NCI-H1092 treated with DMSO at 0.1 percent for 48 hours (cell line): ENCODE data around the gene BACH2.
"Not testable (repeated sequence)": the region's sequence is repeated elsewhere in the genome, so short reads cannot be mapped to it uniquely, and the experiment has no call there.

Experiments
- DNase-seq: peaks from one replicate; lab custom pipeline; 2025; lab: John Stamatoyannopoulos, UW

The BACH2 gene

DNA sequence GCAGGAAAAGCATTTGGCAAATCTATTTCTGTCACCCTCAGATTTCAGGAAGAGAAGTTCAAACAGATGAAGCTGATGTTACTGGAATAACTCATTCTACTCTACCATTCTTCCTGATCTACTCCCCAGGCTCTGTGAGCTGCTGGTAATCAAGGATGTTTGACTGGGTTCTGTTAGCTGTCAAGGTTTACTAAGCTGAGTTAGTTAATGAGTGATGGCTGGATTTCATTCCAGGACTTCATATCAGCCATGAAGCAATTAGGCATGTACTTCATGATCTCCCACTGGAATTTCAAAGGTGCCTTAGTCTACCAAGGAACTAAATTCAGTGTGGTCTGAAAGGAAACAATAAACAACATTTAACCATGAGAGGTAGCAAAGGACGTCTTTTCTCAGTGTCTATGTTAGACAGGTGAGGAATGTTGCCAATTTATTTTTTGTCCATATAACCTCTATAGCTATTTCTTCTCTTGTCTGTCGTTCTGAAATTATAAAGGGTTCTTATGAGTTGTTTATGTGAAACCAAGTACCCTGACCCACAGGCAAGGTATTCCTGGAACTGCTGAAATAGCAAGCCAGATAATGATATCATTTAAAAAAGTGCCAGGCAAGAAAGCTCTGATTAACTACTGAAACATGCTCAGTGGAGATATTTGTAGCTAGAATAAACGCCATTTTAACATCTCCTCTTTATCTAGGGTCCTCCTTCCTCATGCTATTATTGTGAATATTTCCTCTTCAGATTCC lies 112.9 kb downstream of the BACH2 start:
- no peak for DNase-seq

DNA sequence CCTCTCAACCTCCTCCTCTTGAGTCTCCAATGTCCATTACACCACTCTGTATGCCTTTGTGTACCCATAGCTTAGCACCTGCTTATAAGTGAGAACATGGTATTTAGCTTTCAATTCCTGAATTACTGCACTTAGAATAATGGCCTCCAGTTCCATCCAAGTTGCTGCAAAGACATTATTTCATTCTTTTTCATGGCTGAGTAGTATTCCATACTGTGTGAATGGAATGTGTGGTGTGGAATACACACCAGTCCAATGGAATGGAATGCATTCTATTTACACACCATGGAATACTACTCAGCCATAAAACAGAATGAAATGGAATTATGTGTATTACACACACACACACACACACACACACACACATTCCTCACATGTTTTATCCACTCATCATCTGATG lies 116.1 kb downstream of the BACH2 start:
- no peak for DNase-seq

DNA sequence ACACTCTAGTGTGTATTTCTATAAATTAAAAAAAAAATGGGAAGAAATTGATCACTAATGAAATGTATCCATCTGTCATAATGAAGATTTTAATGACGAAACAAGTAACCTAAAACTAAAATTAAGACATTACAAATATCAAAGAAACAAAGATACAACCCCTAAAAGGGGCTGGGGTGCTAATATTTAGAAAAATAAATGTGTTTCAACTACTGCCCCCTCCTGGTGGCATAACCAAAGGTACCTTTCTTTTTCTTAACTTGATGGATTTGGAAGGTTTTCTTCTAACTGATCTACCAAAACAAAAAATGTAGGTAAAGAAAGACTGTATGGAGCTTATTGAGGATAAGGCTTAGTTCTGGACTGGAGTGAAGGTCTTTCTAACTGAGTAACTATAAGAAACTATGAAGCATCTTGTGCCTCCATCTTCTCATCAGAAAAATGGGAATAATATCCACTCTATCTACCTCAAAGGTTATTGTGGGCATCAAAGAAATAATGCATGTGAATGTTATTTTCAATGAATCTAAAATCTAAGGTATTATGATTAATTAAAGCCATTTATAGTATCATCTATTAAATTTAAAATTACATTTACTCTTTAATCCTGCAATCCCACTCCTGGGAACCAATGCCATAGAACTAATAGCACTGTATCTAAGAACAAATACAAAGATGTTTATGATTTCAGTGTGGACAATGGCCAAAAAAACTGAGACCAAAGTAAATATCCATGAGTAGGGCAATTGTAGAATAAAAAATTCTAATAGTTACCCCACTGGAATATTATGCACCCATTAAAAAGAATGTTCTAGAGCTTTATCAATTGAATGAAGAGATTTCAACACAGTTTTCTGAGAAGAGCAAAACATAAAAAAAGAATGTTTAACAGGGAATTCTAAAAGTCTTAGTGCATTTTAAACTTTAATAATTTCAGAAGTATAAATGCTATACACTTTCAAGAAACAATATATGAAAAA lies 117.2 kb downstream of the BACH2 start:
- no peak for DNase-seq

DNA sequence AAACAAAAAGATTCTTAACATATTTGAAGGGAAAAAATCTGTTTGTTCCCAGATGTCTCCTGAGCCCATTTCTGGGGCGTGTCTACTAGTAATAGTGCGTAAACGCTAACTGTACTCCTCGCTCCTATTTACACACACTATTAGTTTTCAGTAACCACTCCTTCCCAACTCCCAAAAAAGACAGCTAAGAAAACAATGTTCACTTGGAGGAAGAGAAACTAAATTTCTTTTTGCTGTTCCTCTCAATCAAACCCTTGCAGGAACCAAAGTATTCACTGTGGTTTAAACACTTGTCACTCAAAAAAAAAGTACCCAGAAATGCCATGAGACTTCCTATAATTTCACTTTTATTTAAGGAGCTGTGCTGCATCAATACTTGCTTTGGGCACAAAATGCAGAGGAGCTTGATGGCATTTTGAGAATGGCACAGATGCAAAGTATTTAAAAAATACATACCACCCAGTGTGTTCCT lies 118.2 kb downstream of the BACH2 start:
- no peak for DNase-seq

DNA sequence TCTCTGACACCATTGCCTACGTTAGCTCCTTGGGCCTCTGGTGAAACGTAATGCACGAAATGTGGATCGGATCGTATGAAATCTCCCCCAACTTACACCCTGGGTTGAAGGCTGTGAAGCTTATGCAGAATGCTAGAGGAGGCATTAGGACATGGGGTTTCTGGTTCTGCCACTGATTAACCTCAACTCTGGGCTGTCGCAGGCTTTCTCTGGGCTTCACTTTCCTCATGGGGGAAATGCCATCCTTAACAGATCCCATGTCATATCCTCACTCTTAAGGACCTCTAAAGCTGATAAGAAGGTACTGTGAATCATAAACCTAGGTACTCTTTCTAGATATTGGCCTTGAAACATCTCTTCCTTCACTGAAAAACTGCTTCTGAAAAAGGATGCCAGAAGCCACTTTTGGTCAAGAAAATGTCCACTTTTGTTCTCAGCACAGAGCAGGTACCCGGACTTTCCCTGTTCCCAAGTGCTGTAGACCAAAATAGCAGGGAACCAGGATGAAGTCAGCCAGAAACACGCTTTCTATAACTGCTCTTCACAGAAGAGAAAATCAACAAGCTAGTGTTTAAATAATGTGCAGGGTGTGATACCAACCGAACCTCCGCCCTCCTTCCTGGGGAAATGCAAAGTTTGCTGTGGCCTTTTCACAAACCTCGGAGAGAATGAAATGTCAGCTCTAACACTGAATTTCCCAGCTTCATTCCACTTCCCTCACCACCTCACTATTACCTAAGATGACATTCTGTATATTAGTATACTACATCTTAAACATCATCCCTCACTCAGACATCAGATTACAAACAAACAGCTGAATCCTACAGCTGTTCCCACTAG lies 118.9 kb downstream of the BACH2 start:
- DNase-seq = no peak

DNA sequence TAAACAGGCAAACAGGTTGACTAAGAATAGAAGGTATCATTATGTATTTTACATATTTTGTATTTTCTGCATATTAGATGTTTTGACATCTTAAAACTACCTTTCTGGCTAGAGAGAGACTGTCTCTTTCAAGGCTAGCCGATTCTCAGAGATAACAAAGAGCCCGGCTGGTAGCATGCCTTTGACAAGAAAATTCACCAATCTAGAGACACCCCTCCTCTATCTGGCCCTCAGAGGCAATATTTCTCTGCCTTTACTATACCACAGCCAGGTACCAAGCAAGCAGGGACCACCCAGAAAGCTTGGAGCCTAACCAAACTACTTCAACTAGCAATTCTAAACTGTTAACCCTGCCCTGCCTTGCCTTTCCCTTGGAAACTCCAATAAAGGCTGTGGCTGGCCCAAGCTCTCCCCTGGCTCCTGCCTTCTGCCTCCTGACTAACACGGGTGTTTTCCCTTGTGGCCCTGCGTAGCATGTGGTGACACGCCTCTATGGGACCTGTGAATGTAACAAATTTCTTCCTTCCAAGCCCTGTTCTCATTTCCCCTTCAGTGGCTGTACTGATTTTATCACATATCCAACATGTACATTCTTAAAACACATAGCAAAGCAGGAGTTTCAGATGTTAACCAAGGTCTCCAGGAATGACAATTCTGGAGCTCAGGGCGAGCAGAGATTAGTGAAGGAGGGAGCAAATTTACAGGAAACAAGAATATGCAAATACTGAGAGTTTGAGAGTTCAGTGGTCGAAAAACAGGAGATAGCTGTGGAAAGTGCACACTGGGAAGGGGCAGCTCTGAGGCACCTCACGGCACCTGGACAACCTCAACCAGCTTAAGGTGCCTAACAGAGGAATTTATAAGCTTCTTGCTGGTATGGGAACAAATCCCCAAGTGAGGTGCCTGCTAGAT lies 120.8 kb downstream of the BACH2 start:
- no peak for DNase-seq

DNA sequence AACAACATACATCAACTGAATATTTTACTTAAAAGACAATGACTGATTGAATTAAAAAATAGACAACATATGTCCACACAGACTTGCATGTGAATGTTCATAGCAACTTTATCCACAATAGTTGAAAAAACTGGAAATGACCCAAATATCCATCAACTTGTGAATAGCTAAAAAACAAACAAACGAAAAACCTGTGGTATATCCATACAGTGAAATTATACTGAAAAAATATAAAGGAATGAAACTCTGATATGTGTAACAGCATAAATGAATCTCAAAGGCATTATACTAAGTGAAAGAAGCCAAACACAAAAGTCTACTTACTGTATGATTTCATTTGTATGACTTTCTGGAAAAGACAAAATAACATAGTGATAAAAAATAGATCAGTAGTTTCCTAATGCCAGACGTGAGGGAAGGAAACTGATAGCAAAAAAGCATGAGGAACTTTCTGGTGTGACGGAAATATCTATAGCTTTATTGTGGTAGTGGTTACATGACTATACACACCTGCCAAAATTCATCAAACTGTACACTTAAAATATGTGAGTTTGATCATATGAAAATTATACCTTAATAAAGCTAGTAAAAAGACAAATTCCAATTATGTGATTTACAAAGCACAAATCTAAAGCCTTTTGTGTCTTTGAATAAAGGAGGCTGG lies 123.2 kb downstream of the BACH2 start:
- DNase-seq = no peak

DNA sequence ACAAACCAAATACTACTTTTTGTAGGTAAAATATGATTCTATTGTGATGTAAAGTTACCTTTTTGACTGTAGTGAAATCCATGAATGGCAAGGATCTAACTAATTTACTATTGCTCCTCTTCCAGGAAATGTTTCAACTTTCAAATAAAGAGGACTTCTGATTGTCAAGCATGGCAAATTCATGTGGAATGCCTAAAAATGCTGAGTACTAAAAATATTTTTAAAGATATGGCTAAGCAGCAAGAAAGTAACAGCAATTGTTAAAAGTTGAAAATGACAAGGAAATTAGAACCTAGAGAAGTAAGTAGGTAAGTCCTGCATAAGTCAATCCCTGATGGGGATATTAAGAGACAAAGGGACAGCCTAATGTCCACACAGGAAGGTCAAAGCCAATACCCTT lies 126.0 kb downstream of the BACH2 start:
- DNase-seq = no peak

DNA sequence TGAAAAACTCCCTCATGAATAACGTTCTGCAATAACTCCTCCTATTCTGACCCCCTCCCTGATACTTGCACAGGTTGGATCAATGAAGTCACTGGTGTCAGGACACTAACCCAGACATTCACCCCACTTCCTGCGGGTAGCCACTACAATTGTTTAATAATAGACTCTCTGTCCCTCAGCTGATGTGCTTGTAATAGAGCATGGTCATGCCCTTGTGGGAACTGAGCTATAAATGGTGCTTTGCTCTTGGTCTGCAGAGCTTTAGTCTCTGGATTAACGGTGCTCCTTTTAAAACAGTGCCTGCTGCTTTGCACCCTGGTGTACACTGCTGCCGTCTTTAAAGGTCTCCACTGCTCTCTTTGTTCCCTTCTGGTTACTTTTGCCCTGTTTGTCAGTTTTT lies 127.3 kb downstream of the BACH2 start:
- no peak for DNase-seq

DNA sequence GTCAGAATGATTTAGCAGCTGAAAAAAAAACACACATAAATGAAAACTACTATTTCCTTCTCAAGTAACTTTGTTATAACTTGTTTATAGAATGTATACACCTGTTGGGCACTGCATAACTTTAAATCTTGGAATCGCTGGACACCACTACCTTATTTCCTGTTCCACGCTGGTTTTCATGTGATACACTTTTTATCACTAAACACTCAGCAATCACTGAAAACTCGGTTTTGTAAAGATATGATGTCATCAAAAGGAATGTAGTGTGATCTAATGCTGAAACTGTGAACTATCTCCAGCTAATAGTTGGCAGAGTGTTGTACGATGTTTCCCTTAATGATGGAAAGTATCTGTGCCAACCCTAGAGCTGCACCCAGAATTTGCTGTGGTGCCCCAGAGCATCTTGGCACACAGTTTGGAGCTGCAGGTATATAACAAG lies 127.9 kb downstream of the BACH2 start:
- DNase-seq = no peak

DNA sequence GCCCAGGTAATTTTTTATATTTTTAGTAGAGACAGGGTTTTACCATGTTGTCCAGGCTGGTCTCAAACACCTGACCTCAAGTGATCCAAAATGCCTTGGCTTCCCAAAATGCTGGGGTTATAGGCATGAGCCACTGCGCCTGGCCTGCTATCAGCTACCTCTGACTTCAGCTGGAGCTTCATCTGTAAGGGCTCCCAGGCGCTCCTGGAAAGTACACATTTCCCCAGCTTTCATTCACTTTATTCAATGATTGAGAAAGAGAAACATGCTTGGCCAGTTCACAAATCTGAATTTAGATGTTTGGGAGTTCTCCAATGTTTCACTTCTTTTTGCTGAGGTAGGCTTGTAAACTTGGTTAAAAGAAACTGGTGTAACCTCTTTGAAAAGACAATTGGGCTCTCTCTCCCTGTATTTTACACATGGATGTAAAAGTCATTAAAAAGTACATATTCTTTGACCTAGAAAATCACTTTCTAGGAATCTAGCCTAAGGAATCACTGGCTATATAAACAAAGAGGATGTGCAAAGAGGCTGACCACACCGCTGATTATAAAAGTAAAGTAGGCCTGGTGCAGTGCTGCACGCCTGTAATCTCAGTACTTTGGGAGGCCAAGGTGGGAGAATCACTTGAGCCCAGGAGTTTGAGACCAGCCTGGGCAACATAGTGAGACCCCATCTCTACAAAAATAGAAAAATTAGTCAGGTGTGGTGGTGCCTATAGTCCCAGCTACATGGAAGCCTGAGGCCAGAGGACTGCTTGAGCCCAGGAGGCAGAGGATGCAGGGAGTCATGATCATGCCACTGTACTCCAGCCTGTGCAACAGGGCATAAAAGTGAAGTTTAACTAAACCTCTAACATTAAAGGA lies 128.9 kb downstream of the BACH2 start:
- DNase-seq = no peak

DNA sequence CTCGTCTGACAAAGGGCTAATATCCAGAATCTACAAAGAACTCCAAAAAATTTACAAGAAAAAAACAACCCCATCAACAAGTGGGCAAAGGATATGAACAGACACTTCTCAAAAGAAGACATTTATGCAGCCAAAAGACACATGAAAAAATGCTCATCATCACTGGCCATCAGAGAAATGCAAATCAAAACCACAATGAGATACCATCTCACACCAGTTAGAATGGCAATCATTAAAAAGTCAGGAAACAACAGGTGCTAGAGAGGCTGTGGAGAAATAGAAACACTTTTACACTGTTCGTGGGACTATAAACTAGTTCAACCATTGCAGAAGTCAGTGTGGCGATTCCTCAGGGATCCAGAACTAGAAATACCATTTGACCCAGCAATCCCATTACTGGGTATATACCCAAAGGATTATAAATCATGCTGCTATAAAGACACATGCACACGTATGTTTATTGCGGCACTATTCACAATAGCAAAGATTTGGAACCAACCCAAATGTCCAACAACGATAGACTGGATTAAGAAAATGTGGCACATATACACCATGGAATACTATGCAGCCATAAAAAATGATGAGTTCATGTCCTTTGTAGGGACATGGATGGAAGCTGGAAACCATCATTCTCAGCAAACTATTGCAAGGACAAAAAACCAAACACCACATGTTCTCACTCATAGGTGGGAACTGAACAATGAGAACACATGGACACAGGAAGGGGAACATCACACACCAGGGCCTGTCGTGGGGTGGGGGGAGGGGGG lies 130.3 kb downstream of the BACH2 start:
- DNase-seq = not testable (repeated sequence)

DNA sequence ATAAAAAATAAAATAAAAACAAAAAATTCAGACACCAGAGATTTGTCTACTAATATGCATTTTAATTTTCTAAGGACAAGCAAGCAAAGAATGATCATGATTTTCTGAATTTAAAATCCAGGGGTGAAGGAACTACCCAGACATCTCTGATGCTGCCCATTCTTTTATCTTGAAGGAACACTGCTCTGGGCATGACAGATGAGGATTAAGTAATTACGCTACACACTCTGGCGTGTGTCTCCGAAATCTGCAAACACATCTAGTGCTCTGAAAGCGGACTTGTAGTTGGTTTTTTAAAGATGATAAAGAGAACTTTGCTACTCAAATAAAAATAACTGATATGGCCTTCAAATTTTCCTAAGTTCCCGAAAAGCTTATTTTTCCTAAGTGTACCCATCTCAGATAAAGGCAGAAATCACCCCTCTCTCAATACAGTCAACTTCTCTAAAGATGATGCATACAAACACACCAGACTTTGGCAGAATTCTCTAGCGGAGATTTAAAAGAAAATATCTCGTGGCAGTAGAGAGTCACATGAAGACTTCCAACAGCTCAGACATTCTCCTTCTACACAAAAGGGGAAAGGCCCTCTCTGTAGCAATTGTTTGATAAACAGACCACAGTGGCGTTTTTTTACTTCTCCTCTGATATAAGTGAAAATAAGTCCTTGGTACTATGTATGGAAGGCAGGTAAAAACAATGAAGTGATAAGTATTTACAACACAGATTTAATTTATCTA lies 133.8 kb downstream of the BACH2 start:
- no peak for DNase-seq

DNA sequence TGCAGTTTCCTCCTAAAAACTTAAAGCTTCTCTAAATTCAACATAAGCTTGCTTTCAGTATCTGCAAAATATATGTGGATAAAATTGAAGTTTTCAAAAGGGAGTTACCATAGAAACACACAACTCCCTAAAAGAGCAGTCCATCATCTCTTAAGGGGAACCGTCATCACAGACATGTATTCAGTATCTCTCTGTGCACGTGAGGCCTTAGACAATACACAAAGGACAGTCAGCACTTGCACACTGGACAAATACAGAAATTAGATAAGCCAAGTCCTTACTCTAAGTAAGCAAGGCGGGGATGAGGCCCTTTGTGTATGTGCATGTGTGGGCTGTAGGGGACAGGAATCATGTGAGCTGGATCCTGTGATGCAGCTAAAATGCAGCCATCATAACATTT lies 136.6 kb downstream of the BACH2 start:
- DNase-seq = no peak

DNA sequence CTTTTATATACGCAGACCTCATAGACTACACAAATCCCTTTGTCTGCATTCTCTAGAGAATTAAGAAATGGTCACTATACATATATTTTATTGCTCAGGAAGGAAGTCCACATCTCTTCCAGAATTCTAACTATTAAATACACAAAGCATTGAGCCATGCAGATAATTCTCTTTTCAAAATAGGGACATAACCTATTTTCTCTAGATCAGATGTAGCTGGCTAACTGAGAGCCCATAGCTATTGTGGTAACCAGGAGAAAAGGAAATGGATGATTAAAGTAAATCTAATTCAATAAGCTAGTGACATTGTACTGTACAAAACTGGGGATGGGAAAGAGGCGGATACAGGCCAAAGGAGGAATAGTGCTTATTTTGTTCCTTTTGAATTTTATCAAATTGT lies 137.2 kb downstream of the BACH2 start:
- peak; percentile 9 for DNase-seq

DNA sequence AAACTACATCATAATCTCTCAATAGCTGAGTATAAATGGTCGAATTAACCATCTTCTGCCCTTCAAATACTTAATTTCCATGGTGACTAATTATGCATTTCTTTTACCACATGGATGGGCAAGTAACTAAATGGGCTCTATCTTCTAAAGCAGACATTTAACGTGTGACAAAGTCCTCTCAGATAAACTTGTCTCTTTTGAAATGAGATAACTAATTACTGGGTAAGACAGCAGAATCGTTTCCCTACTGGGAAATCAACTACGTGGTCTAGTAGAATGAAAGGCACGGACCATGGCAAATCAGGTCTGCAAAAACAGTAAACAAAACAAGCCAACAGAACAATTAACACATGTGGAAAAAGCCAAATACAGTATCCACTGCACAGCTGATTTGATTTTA lies 137.7 kb downstream of the BACH2 start:
- DNase-seq = no peak

DNA sequence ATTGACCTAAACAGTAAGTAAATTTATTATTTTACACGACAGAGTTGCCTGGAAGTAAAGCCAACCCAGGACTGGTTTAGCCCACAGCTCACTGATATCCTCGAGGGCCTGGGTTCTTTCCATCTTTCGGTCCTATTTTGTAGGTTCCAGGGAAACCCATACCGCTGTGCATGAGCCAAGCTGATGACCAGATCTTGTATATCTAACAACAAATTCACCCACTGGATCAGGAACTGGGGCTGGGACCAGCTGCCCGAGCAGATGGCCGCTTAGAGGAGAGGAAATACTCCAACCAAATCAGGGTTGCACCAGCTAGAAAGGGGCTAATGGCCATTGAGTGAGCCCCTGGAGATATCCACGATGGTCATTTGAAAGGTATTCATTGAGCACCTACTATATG lies 139.2 kb downstream of the BACH2 start:
- no peak for DNase-seq

DNA sequence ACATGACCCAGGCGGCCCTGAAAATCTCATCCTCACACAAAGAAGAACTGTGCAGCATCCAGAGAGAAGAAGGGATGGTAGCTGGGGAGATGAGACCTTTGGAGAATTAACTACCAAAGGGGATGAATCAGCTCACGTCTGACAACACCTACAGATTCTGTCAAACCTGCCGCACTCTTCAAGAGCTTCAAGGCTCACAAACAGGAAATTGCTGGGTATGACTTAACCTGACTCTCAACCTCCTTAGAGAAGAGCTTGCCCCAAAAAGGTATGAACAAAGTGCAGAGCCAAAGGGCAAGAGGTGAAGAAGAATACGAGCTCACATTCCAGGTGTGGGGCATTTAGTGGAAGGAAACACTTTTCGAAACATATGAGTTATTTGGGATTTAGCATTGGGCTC lies 139.8 kb downstream of the BACH2 start:
- no peak for DNase-seq
